ENCODE results near the gene WAPL. TPM values are rescaled to one million over a fixed set of nuclear protein-coding genes. Genes with fewer than 3 reads are reported as not detected.
A peak's percentile ranks its signal among the peaks of the same experiment; 100 is the strongest.

WAPL gene
- total RNA-seq, 4 donors from 2014 or later = 17.4 to 75.1 (median 34.9) TPM

- Histone ChIP-seq H3K4me1 (peaks cover 0 to 10% of the 10 kb centered on the region in 2 donors), H3K27ac (peak overlapping the region; percentile 29 to 69), H3K27me3 (no peaks in the 10 kb centered on the region), H3K4me3 (no peak overlapping the region), H3K9me3 (no peaks in the 10 kb centered on the region), H3K36me3 (no peaks in the 10 kb centered on the region)
- no peak for TF ChIP-seq CTCF (IDR thresholded peaks at IDR 0.05)
- TF ChIP-seq POLR2A (IDR thresholded peaks at IDR 0.05) = no peak
- intact Hi-C loops (cut with DNase I; ENCODE audit: low total_unique reads) = no loop called here
- peak; percentile 28 to 37 for DNase-seq
Observed at GRCh38 chr10:86411281-86411841, 110.2 kb downstream of the WAPL start.

DNA sequence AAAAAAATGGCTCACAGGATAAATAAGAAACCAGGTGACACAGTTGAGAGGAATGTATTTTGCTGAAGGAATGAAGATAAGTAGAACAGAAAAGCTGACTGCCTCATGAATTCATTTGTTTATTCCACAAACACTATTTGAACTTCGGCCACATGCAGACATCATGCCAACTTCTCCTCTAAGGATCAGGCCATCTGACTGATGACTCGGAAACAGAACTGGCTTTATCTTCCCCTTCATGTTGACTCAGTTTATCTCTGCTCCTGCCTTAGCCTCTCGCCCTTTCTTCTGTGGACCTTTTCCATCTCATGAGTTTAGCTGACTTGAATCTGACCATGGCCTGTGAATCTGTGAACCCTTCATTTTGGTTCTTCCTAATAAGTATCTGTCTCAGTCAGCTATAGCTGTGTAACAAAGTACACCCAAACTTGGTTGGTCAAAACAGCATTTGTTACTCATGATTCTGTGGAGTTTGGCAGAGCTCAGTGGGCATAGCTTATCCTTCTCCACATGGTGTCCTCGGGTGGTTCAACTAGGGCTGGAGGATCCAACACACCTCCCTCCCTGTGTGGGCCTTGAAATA, 111.0 kb downstream of the WAPL start:
- peaks cover 0 to 10% of the 10 kb centered on the region in 2 donors for H3K4me1 ChIP-seq
- intact Hi-C loops (cut with DNase I; ENCODE audit: low total_unique reads) = no loop called here
- no peak for TF ChIP-seq POLR2A (IDR thresholded peaks at IDR 0.05)
- no peak overlapping the region for H3K4me3 ChIP-seq
- DNase-seq = no peak
- no peaks in the 10 kb centered on the region for H3K27me3 ChIP-seq
- no peaks in the 10 kb centered on the region for H3K36me3 ChIP-seq
- no peaks in the 10 kb centered on the region for H3K9me3 ChIP-seq
- H3K27ac ChIP-seq = peak overlapping the region; percentile 29 to 69

DNA sequence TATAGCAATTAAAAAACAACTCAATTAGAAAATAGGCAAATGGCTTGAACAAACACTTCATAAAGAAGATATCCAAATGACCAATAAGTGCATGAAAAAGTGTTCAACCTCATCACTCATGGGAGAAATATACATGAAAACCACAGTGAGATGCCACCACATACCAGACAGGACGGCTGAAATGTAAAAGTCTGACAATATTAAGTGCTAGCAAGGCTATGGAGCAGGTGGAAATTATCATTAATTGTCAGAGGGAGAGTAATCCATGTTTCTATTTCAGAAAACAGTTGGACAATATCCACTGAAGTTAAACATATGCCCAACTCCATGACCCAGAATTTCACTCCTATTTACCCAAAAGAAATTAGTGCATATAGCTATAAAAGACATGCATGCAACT, 112.4 kb downstream of the WAPL start:
- H3K27me3 ChIP-seq = no peaks in the 10 kb centered on the region
- no peak for TF ChIP-seq POLR2A (IDR thresholded peaks at IDR 0.05)
- TF ChIP-seq CTCF (IDR thresholded peaks at IDR 0.05) = no peak
- intact Hi-C loops (cut with DNase I; ENCODE audit: low total_unique reads) = no loop called here

GRCh38 chr10:86403183-86403797, 118.3 kb downstream of the WAPL start:
- intact Hi-C loops (cut with DNase I; ENCODE audit: low total_unique reads) = no loop called here
- no peak for DNase-seq
- Histone ChIP-seq H3K4me1 (peaks cover 3 to 9% of the 10 kb centered on the region in 2 donors), H3K4me3 (no peak overlapping the region), H3K27ac (peak overlapping the region in 1 of 2 donors; percentile 86), H3K27me3 (no peaks in the 10 kb centered on the region), H3K9me3 (no peaks in the 10 kb centered on the region), H3K36me3 (no peaks in the 10 kb centered on the region)
- no peak for TF ChIP-seq CTCF (IDR thresholded peaks at IDR 0.05)

More for the DNA sequence above, 112.4 kb downstream of the WAPL start:
- Histone ChIP-seq H3K4me3 (no peak overlapping the region), H3K27ac (no peak overlapping the region), H3K36me3 (no peaks in the 10 kb centered on the region), H3K4me1 (peaks cover 0 to 10% of the 10 kb centered on the region in 2 donors), H3K9me3 (no peaks in the 10 kb centered on the region)
- no peak for DNase-seq

DNA sequence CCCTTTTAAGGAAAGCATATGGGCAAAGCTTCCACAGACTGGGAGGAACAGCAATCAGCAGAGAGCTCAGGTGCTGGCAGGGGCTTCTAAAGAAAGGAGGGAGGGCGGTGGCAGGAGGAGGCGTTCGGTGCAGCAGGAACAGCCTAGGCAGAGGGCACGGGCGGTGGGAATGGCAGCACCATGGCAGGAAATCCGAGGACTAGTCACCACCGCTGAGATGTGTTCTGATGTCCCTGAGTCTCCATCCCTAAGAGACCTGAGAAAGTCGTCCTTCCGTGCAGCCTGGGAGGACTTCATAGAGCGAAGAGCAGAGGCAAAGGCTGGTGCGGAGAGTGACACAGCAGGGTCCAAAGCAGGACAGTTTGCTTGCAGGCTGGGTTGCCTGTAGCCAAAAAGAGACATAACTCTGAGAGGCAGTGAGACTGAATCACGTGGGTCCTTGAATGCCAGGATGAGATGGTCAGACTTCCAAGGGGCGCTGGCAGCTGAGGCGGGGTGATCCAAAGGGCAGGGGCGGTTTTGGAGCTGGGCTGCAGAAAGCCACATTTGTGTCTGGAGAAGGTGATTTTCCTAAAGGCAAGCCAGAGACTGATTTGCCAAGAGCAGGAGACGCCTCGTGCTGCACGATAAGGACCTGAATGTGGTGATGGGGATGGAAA, 119.2 kb downstream of the WAPL start:
- H3K4me1 ChIP-seq = peaks cover 3 to 9% of the 10 kb centered on the region in 2 donors
- H3K27me3 ChIP-seq = no peaks in the 10 kb centered on the region
- peak in 1 of 2 donors; percentile 31 for DNase-seq
- TF ChIP-seq CTCF (IDR thresholded peaks at IDR 0.05) (no peak), POLR2A (IDR thresholded peaks at IDR 0.05) (no peak)
- no peak overlapping the region for H3K4me3 ChIP-seq
- H3K9me3 ChIP-seq = no peaks in the 10 kb centered on the region
- no peaks in the 10 kb centered on the region for H3K36me3 ChIP-seq
- intact Hi-C loops (cut with DNase I; ENCODE audit: low total_unique reads) = no loop called here
- peak overlapping the region in 1 of 2 donors; percentile 86 for H3K27ac ChIP-seq
